GM21723 (cell line): Measurements from ENCODE around the gene IL3.

ENCODE experiments used
- ATAC-seq: cut with Tn5 transposase; IDR thresholded peaks from one replicate; pipeline ENCODE4 v1.9.1; 2021; ENCODE audit warnings: mild to moderate bottlenecking, moderate library complexity; ENCODE audit not compliant: unreplicated experiment

IL3 gene

DNA sequence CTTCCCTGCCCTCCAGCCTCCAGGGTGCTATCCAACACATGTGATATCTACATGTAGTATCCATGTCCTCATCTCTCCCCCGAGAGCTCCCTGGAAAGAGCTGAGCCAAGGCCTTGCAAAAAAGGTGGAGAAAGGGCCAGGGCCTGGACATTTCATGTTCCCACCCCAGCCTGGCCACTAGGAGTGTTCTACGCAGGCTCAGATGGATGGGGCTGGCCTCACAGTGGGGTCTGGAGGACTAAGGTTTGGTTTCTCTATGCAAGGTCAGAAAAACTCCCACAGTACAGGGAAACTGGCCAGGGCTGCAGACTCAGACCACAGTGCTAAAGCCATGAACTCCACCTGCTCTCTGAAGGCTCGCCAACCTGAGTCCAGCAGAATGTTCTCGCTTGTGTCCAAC, 11.6 kb downstream of the IL3 start:
- no peak for ATAC-seq

DNA sequence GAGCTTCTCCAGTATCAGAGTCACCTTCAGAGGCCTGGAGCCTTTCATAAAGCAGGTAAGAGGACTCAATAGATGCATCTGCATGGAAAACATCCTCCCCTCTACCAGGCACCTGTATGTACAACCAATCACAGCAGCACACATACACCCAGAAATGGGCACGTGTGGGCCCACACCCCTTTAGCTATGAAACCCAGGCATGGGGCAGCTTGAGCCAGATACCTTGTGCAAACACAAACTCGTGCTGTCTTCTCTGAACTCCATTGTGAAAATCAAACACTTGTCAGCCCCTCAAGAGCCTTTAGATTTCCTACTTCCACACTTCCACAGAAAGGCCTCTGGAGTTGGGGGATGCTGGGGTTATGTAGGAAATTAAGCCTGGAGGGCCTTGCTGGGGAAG, 12.1 kb downstream of the IL3 start:
- no peak for ATAC-seq

GRCh38 chr5:132073231-132074013, 13.0 kb downstream of the IL3 start, which contains the start of gene CSF2:
CSF2 (plus strand) TSS chr5:132073789; CDS start chr5:132073824, 35 bp downstream.
- no peak for ATAC-seq

- ATAC-seq: no peak
Observed at GRCh38 chr5:132074091-132074771, 13.8 kb downstream of the IL3 start.

GRCh38 chr5:132074772-132075718, 14.6 kb downstream of the IL3 start:
- ATAC-seq: no peak

- ATAC-seq: no peak
Observed at GRCh38 chr5:132075719-132076077, 15.2 kb downstream of the IL3 start.

DNA sequence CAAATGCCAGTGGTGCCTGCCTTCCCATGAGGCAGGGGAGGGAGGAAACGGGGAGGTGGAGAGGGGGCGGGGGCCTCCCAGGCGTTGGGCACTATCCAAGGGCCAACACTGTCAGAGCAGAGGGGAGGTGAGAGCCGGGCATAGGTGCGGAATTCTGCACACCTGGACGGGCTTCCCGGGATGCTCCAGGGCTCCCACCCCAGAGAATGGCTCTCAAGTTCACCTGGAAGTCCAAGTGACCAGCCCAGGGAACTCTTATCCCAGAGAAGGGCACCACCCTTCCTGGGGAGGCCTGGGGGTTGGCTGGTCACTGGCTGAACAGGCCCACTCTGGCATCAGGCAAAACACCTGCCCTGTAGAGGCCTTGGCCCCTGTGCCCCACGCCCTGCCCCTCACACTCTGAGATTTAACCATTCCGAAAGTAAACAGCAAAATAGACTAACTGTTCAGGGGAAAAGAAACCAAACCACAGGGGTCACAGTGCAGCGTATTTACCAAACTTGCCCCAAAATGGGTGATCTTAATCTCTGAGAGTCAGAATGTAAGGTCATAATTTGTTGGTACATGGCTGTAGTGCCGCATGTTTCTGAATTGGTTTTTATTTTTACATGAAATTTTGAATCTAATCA, 15.9 kb downstream of the IL3 start:
- no peak for ATAC-seq

- no peak for ATAC-seq
Observed at GRCh38 chr5:132076983-132077382, 16.5 kb downstream of the IL3 start.

GRCh38 chr5:132079081-132079480, 18.6 kb downstream of the IL3 start:
- no peak for ATAC-seq

DNA sequence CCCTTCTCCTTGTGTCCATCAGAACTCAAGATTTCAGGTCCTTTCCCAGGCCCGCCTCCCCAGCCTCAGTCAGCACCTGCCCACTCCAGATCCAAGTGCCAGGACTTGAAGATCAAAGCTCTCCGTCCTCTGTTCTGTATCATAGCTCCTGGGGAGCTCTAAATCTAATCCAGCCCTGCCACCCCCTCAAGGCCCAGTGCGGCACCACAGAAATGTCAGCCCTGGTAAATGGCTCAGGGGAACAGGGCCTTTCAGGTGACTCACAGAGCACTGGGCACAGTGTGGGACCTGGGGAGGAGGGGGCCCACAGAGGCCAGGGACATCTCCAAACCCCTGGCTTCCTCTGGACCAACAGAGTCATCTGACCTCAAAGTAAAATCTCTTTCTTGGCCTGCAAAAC, 19.2 kb downstream of the IL3 start:
- ATAC-seq: no peak

- no peak for ATAC-seq
Observed at GRCh38 chr5:132080595-132080994, 20.1 kb downstream of the IL3 start.

DNA sequence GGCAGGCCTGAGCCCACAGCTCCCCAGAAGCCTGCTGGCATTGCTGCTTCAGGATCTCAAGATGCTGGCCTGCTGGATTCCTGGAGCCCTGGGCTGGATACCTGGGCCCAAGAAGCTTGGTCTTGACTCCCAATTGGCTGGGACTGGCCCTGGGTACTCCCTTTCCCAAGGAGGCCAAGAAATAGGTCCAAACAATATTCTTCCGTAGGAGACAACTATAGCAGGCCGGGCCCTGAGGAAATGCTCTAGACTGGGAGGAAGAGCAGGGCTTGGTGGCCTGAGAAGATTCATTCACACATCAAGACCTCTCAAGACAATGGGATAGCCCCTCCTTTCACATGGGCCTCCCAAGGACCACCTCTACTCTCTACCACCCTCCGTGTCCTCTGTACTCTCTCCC, 21.0 kb downstream of the IL3 start:
- no peak for ATAC-seq

- ATAC-seq: no peak
Observed at GRCh38 chr5:132082329-132083023, 22.0 kb downstream of the IL3 start.

- ATAC-seq: no peak
Observed at GRCh38 chr5:132083071-132083678, 22.7 kb downstream of the IL3 start.

DNA sequence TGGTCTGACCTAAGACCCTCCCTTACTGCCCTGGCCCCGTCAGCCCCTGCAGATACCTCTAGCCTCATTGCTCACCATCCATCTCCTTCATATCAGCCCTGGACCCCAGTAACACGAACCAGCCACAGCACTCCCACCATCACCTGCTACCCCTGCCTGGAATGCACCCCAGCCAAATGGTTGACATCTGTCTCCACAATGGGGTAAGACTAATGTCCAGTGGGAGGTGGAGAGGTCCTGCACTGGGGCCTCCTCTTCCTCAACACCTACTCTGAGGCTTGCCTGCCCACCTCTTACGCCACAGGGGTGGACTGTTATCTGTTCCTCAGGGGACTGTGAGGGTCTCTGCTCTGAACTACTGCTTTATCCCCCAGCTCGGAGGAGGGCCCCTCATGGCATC, 25.2 kb downstream of the IL3 start:
- ATAC-seq: no peak

DNA sequence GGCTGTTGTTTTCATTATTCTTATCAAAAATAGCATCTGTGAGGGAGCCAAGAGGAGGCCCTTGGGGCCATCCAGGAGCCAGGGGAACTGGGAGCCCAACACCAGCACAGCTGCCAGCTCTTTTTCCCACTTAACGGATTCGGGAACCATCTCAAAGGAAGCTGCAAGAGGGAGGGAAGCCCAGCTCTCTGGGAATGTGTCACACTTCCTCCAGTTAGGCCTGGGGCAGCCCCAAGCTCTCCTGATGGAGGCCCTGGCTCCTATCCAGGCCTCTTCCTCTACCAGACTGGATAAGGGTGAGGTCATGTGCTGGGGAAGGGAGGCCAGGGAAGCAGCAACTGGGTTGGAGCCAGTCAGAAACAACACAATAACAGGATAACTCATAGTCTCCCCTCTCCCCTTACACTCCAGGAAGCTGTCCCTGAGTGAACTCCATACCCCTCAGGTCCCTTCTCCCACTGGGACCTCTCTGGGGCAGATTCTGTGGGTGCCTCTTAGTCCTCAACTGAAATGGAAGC, 25.9 kb downstream of the IL3 start:
- no peak for ATAC-seq

- no peak for ATAC-seq
Observed at GRCh38 chr5:132087176-132087575, 26.7 kb downstream of the IL3 start.

DNA sequence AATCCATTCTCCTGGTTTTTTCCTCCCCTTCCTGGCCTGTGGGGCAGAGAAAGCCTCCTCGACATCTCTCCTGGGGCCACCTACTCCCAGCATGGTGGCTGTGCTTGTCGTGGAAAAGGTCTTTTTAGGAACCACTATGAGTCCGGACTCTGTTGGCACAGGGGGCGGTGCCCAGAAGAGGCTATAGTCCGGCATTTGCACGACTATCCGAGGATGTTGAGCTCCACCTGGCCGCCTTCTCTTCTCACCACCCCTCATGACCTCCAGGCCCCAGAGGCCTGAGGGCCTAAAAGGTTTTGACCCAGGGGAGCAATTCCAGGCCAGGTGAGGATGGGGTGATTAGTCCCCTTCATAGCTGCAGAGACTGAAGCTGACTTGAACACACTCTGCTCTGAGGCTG, 27.2 kb downstream of the IL3 start:
- ATAC-seq: no peak

- no peak for ATAC-seq
Observed at GRCh38 chr5:132089363-132089762, 28.9 kb downstream of the IL3 start.

GRCh38 chr5:132090107-132090506, 29.7 kb downstream of the IL3 start:
- no peak for ATAC-seq
